A549 treated with dexamethasone at 1 μM for 4 hours (cell line): ENCODE data around the gene PET100. TPM values are rescaled to one million over a fixed set of nuclear protein-coding genes. Genes with fewer than 3 reads are reported as not detected.

Experiments
- total RNA-seq: library from RNA; stranded (reverse); fragments of 200-300 nt; extraction: Qiagen RNA extraction; gene quantifications from 5 replicates; pipeline ENCODE4 v1.2.3, GENCODE V29; 2022

Gene PET100, protein sequence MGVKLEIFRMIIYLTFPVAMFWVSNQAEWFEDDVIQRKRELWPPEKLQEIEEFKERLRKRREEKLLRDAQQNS
- 44.7 to 84.3 TPM (median 46.8 TPM) in 5 replicates for total RNA-seq

DNA sequence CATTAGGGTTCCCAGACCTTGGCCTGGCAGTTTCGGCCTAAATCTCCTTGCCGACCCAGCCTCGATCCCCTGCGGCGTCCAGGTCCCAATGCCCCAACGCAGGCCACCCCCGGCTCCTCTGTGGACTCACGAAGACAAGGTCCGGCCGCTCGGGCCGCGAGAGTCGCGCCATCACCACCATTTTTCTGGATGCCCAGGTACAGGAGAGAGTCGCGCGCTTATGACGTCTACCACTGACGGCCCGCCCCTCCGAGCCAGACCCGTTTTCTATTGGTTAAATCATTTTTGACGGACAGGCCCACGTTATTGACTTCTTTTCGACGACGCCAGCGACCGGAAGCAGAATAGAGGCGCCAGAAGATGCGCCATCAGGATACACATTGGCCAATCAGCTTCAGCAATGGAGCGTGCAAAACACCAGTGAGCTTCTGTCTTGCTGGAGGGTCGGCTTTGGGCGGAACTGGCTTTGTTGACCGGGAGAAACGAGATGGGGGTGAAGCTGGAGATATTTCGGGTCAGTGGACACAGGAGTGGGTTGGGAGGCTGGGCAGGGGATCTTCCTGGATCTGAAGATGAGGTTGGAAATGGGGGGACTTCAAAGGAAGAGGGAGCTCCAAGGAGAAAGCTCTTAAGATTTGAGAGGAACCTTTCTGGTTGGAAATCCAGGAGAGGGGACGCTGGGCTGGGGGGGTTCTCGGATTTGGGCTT is at the start of gene PET100, which contains the start of gene XAB2:
Gene PET100 (plus strand): TSS at position 447 of the 708 bp plus-strand sequence. CDS start 41 bp downstream, at position 488.
Gene XAB2 (minus strand): TSS at position 199 of the 708 bp plus-strand sequence. CDS start 18 bp downstream, at position 181.

DNA sequence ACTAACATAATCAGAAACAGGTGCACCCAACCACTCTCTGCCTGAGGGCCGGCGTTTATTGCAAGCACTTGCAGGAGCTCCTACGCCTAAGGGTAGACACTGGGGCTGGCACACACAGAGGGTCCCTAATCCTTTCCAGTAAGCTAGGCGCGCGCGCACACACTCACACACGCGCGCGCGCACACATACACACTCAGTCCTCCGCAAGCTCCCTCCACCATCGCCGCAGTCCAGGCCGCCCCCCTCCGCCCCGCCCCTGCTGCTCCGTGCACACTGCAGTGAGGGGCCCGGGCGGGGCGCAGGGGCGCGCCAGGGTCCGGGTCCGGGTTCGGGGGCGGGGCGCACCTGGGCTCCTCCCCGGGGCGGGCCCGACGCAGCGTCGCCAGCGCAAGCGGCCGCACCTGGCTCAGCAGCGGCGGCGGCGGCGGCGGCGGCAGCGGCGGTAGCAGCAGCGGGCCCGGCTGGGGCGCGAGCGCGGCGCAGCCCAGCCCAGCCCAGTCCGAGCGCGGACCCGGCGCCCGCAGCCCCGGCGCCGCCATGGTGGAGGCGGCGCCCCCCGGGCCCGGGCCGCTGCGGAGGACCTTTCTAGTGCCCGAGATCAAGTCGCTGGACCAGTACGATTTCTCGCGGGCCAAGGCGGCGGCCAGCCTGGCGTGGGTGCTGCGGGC is 34.0 kb upstream of the PET100 start, which contains the start of gene CAMSAP3:
Gene CAMSAP3 (plus strand): TSS at position 398 of the 668 bp plus-strand sequence. CDS start 140 bp downstream, at position 538.

DNA sequence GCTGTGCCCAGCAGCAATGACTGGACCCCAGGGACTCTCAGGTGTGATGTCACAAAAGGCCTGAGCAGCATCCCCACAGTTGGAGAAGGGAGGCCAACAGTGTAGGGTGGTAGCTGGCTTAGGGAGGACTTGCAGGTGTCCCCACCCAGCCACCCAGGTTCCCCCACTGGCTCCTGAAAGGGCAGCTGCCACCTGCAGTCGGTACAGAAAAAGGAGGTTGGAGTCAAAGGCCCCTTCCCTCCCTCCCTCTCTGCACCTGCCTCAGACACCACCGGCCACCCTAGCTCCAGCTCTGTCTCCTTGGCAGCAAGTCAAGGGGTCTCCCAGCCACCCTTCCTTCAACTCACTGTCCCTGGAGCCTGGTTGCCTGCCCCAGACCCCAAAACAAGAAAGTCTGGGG is 4.1 kb downstream of the PET100 start, which contains the start of gene PCP2:
Gene PCP2 (minus strand): TSS at position 22 of the 400 bp plus-strand sequence. CDS start 262 bp downstream, outside the sequence.

DNA sequence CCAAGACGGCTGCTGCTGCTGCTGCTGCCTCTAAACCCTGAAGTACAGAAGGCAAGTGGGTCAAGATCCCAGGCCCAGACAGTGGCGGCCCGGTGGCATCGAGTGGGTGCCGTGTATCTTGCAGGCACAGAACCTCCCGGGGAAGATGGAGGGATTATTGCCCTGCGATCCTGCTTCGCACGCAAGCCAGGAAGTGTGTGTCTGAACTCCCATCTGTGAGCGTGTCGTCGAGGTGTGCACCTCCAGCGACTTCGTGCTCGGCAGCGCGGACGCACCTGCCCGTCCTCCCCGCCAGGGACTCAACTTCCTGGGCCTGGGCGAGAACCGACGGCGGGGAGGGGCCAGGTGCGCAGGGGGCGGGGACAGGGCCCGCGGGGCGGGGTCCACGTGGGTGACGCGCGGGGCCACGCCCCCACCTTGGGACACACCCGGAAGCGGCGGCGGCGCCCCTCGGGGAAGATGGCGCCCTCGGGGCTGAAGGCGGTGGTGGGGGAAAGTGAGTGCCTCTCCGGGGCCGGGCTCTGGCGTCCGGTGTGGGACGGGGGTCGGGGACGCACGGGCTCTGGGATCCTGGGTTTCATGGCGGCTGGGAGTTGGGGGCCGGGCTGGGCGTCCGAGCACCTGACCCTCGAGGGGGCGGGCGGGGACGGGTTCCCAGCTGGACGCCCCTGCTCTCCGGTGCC is 7.2 kb downstream of the PET100 start, which contains the start of gene STXBP2:
Gene STXBP2 (plus strand): TSS at position 420 of the 683 bp plus-strand sequence. CDS start 40 bp downstream, at position 460.

DNA sequence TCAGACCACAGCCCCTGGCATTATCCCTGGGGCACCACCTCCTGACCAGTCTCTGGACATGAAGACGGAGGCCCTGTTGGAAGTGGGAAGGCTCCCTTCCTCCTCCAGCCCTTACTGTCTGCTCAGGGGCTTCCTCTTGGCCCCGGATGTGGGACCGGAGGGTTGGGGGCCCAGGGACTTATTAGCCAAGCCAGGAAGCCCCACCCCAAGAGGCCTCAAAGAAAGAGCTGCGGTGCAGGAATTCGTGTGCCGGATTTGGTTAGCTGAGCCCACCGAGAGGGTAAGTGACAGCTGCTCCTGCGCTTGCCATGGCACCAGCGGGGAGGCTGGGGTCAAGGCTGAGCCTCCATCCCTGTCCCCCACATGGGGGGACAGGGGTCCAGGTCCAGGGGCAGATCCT is 39.2 kb downstream of the PET100 start, which contains the start of gene RETN:
Gene RETN (plus strand): TSS at position 208 of the 400 bp plus-strand sequence. CDS start 278 bp downstream, outside the sequence.

DNA sequence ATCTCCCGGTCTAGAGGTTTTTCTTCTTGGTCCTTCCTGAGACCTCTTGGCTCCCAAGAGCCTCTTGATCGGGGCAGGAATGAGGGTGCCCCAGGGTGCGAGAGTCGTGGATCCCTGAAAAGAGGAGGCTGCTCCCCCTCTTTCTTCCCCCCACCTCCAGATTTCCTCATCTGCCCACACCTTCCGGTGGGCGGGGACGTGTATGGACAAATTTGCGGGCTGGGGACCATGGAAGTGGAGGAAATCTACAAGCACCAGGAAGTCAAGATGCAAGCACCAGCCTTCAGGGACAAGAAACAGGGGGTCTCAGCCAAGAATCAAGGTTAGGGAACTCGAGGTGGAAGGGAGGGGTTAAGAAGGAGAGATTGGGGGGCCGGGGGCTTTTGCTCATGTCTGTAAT is 47.3 kb downstream of the PET100 start, which contains the start of gene MCEMP1:
Gene MCEMP1 (plus strand): TSS at position 237 of the 400 bp plus-strand sequence. CDS start 31 bp downstream, at position 268.

DNA sequence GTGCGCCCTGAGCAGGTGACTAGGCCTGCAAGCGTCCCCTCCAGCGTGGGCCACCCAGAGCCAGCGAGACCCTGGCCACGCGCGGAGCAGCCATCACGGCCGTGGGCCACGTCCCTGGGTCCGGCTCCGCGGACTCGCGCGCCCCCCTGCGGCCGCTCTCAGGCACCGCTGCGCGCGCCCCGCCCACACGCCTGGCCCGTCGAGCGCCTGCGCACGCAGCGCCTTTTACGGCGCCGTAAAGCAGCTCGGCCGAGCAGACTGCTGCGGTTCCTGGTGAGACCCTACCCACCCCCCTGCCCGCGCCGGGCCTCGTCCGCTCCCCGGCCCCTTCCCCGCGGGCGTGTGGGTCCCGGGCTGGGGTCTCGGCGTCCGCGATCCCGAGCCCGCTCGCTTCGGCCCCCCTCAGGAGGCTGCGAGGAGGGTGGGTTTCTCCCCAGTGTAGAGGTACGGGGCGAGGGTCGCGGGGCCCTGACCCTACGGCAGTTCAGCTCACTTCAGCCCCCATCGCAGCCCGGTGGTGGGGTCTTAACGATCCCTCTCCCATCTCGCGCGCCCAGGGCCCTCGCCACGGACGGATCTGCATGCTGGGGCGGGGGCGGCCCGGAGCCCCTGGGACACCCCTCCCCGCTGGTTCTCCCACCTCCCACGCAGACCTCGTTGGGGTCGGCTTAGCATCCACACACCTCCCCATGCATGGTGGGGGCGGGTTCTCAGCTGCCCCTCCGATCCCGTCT is 51.2 kb downstream of the PET100 start, which contains the start of gene TRAPPC5:
Gene TRAPPC5 (plus strand): TSS at position 228 of the 734 bp plus-strand sequence. CDS start 1,421 bp downstream, outside the sequence.

Other genes starting within 250 kb of the PET100 start
- 1.8 to 2.1 TPM (median 1.9 TPM) in 5 replicates for gene PEX11G, start 140.8 kb upstream of the PET100 start, total RNA-seq
- gene ZNF358, start 113.7 kb upstream of the PET100 start, total RNA-seq: 17.7 to 24.8 TPM (median 22.3 TPM) in 5 replicates
- 9.6 to 12.8 TPM (median 11.7 TPM) in 5 replicates for gene MCOLN1, start 107.2 kb upstream of the PET100 start, total RNA-seq
- 24.0 to 42.0 TPM (median 40.3 TPM) in 5 replicates for gene PNPLA6, start 94.1 kb upstream of the PET100 start, total RNA-seq
- gene CAMSAP3, start 33.9 kb upstream of the PET100 start, total RNA-seq: 3.7 to 7.6 TPM (median 6.1 TPM) in 5 replicates
- gene XAB2, start 248 bp upstream of the PET100 start, total RNA-seq: 18.9 to 29.4 TPM (median 26.3 TPM) in 5 replicates
- gene PCP2, start 3.9 kb downstream of the PET100 start, total RNA-seq: not detected in 5 replicates
- 28.4 to 45.3 TPM (median 38.6 TPM) in 5 replicates for gene STXBP2, start 7.3 kb downstream of the PET100 start, total RNA-seq
- not detected in 5 replicates for gene RETN, start 39.3 kb downstream of the PET100 start, total RNA-seq
- not detected in 5 replicates for gene MCEMP1, start 47.3 kb downstream of the PET100 start, total RNA-seq
- gene TRAPPC5, start 51.0 kb downstream of the PET100 start, total RNA-seq: 50.6 to 101 TPM (median 96.9 TPM) in 5 replicates
- not detected in 5 replicates for gene FCER2, start 72.3 kb downstream of the PET100 start, total RNA-seq
- not detected in 5 replicates for gene CLEC4G, start 102.3 kb downstream of the PET100 start, total RNA-seq
- not detected in 5 replicates for gene CD209, start 117.7 kb downstream of the PET100 start, total RNA-seq
- not detected in 5 replicates for gene CLEC4M, start 133.4 kb downstream of the PET100 start, total RNA-seq
- 0.94 to 1.9 TPM (median 1.8 TPM) in 5 replicates for gene EVI5L, start 200.4 kb downstream of the PET100 start, total RNA-seq
- gene PRR36, start 244.6 kb downstream of the PET100 start, total RNA-seq: 0.30 to 0.51 TPM (median 0.45 TPM) in 5 replicates